ENCODE data around the gene IQCC. TPM values are rescaled to one million over a fixed set of nuclear protein-coding genes. Genes with fewer than 3 reads are reported as not detected.
"Not testable (repeated sequence)": the region's sequence is repeated elsewhere in the genome, so short reads cannot be mapped to it uniquely, and the experiment has no call there.

IQCC gene
- 0.41 and 2.3 TPM in 2 replicates for total RNA-seq (ENCODE audit: low replicate concordance)

GRCh38 chr1:32205401-32206370, at the start of gene IQCC:
Gene IQCC (plus strand): TSS chr1:32205671. CDS start chr1:32205682, 11 bp downstream.
- DNase-seq (ENCODE audit: low read depth): peak; percentile 72
- TF ChIP-seq CTCF (IDR thresholded peaks at IDR 0.05; ENCODE audit: insufficient read depth, low read length): no peak
- H3K4me3 ChIP-seq (ENCODE audit: low read depth, low read length): peak within 1 kb of the TSS; percentile 87

- DNase-seq (ENCODE audit: low read depth): no peak
- no peak overlapping the region for H3K4me3 ChIP-seq (ENCODE audit: low read depth, low read length)
- TF ChIP-seq CTCF (IDR thresholded peaks at IDR 0.05; ENCODE audit: insufficient read depth, low read length): no peak
Measured at GRCh38 chr1:32159189-32159588, 46.3 kb upstream of the IQCC start.

GRCh38 chr1:32163405-32163804, 42.1 kb upstream of the IQCC start:
- no peak overlapping the region for H3K4me3 ChIP-seq (ENCODE audit: low read depth, low read length)
- DNase-seq (ENCODE audit: low read depth): no peak
- no peak for TF ChIP-seq CTCF (IDR thresholded peaks at IDR 0.05; ENCODE audit: insufficient read depth, low read length)

GRCh38 chr1:32165633-32166032, 39.8 kb upstream of the IQCC start:
- not testable (repeated sequence) for H3K4me3 ChIP-seq (ENCODE audit: low read depth, low read length); DNase-seq (ENCODE audit: low read depth)

- no peak for DNase-seq (ENCODE audit: low read depth)
- TF ChIP-seq CTCF (IDR thresholded peaks at IDR 0.05; ENCODE audit: insufficient read depth, low read length): no peak
- H3K4me3 ChIP-seq (ENCODE audit: low read depth, low read length): no peak overlapping the region
Measured at GRCh38 chr1:32170991-32171390, 34.5 kb upstream of the IQCC start.

- no peak for TF ChIP-seq CTCF (IDR thresholded peaks at IDR 0.05; ENCODE audit: insufficient read depth, low read length)
- no peak overlapping the region for H3K4me3 ChIP-seq (ENCODE audit: low read depth, low read length)
- no peak for DNase-seq (ENCODE audit: low read depth)
Measured at GRCh38 chr1:32172621-32173245, 32.7 kb upstream of the IQCC start.
